IMR-90 (cell line): ENCODE data around the gene STXBP6. TPM values are rescaled to one million over a fixed set of nuclear protein-coding genes. Genes with fewer than 3 reads are reported as not detected.

Experiments used
- ATAC-seq: fragments of 200-7000 bp; cut with Tn5 transposase; 2 replicates; pipeline ENCODE4 v1.9.1; 2020; ENCODE audit warnings: low read depth, mild to moderate bottlenecking, moderate library complexity
- BruUV-seq: library from RNA; stranded (reverse); fragments of 400-500 nt; replicated peaks from 2 replicates; lab custom pipeline; 2021; lab: Mats Ljungman, UMichigan
- CTCF ChIA-PET: fragments of 300-600 bp; formaldehyde crosslinking; extraction: SDS; loops from one replicate; lab custom pipeline; 2021; ENCODE audit warnings: antibody characterized with exemption; lab: Yijun Ruan, JAX
- POLR2A ChIA-PET: fragments of 300-600 bp; sonication (Branson Sonifier 250); formaldehyde crosslinking; loops from one replicate; lab custom pipeline; 2022; ENCODE audit warnings: antibody characterized with exemption; ENCODE audit not compliant: unreplicated experiment; lab: Charles Lee
- DNase-seq: peaks from one replicate; pipeline ENCODE4 v3.0.0; 2013
- H2AFZ ChIP-seq: replicated peaks from 2 replicates; pipeline ENCODE3; 2013; ENCODE audit warnings: low read length, mild to moderate bottlenecking; ENCODE audit not compliant: poor library complexity
- H2AK5ac ChIP-seq: 2 replicates; pipeline ENCODE4 v1.6.1; 2013; ENCODE audit warnings: low read depth, low read length, inconsistent platforms
- H2AK9ac ChIP-seq: replicated peaks from 2 replicates; pipeline ENCODE3; 2013; ENCODE audit warnings: mild to moderate bottlenecking, low read depth, low read length, moderate library complexity; ENCODE audit not compliant: poor library complexity
- H2BK120ac ChIP-seq: 2 replicates; pipeline ENCODE4 v1.6.1; 2013; ENCODE audit warnings: low read depth, low read length, inconsistent platforms
- H2BK15ac ChIP-seq: 3 replicates; pipeline ENCODE4 v1.6.1; 2013; ENCODE audit warnings: low read depth, low read length, inconsistent platforms
- H2BK20ac ChIP-seq: 2 replicates; pipeline ENCODE4 v1.6.1; 2013; ENCODE audit warnings: low read depth, mild to moderate bottlenecking, inconsistent platforms, low read length, moderate library complexity
- H2BK5ac ChIP-seq: 2 replicates; pipeline ENCODE4 v1.6.1; 2013; ENCODE audit warnings: mild to moderate bottlenecking, low read depth, low read length, inconsistent platforms; ENCODE audit not compliant: poor library complexity, severe bottlenecking
- H3K14ac ChIP-seq: replicated peaks from 2 replicates; pipeline ENCODE4 v1.6.1; 2013; ENCODE audit warnings: low read depth, low read length, inconsistent platforms
- H3K18ac ChIP-seq: 2 replicates; pipeline ENCODE4 v1.6.1; 2013; ENCODE audit warnings: low read depth, low read length, control low read depth
- H3K23ac ChIP-seq: 2 replicates; pipeline ENCODE4 v1.6.1; 2013; ENCODE audit warnings: low read depth, low read length, inconsistent platforms
- H3K27ac ChIP-seq: 2 replicates; pipeline ENCODE4 v1.5.1; 2013; ENCODE audit warnings: mild to moderate bottlenecking, control low read depth, low read length; ENCODE audit not compliant: insufficient read depth
- H3K27me3 ChIP-seq: 2 replicates; pipeline ENCODE4 v1.6.1; 2013; ENCODE audit warnings: low read length; ENCODE audit not compliant: control insufficient read depth, insufficient read depth
- H3K36me3 ChIP-seq: 2 replicates; pipeline ENCODE4 v1.6.1; 2013; ENCODE audit warnings: low read length, mixed read lengths; ENCODE audit not compliant: control insufficient read depth, insufficient read depth
- H3K4ac ChIP-seq: 2 replicates; pipeline ENCODE4 v1.6.1; 2013; ENCODE audit warnings: low read depth, low read length, inconsistent platforms
- H3K4me1 ChIP-seq: 2 replicates; pipeline ENCODE4 v1.6.1; 2013; ENCODE audit warnings: low read length, mixed read lengths; ENCODE audit not compliant: control insufficient read depth, insufficient read depth
- H3K4me2 ChIP-seq: 2 replicates; pipeline ENCODE4 v1.6.1; 2013; ENCODE audit warnings: low read depth, mild to moderate bottlenecking, control low read depth, low read length, moderate library complexity
- H3K4me3 ChIP-seq: 2 replicates; pipeline ENCODE4 v1.5.1; 2013; ENCODE audit warnings: low read depth, mild to moderate bottlenecking, control low read depth, low read length, moderate library complexity; ENCODE audit not compliant: insufficient read depth
- H3K56ac ChIP-seq: 2 replicates; pipeline ENCODE4 v1.6.1; 2013; ENCODE audit warnings: low read length, inconsistent platforms; ENCODE audit not compliant: insufficient read depth; ENCODE audit errors: extremely low read depth
- H3K79me1 ChIP-seq, 2 experiments: 2 replicates each; pipeline ENCODE4 v1.6.1; 2013; ENCODE audit warnings: low read length in 2 of 2, inconsistent platforms in 1 of 2, low read depth in 1 of 2
- H3K9ac ChIP-seq: 2 replicates; pipeline ENCODE4 v1.6.1; 2013; ENCODE audit warnings: low read depth, low read length, control low read depth
- H3K9me1 ChIP-seq: 2 replicates; pipeline ENCODE4 v1.6.1; 2013; ENCODE audit warnings: low read length, inconsistent platforms; ENCODE audit not compliant: insufficient read depth
- H3K9me3 ChIP-seq: 2 replicates; pipeline ENCODE4 v1.6.1; 2013; ENCODE audit warnings: low read length; ENCODE audit not compliant: control insufficient read depth, insufficient read depth
- H4K20me1 ChIP-seq: 2 replicates; pipeline ENCODE4 v1.6.1; 2013; ENCODE audit warnings: low read length, inconsistent platforms; ENCODE audit not compliant: insufficient read depth
- H4K5ac ChIP-seq: 2 replicates; pipeline ENCODE4 v1.6.1; 2013; ENCODE audit warnings: mild to moderate bottlenecking, low read depth, low read length, control low read depth
- H4K8ac ChIP-seq, 2 experiments: 2 replicates each; pipeline ENCODE4 v1.6.1; 2013; ENCODE audit warnings: low read depth in 2 of 2, low read length in 2 of 2, control low read depth in 1 of 2, inconsistent platforms in 1 of 2
- H4K91ac ChIP-seq: 2 replicates; pipeline ENCODE4 v1.6.1; 2013; ENCODE audit warnings: low read depth, low read length, inconsistent platforms; ENCODE audit not compliant: insufficient read depth
- CEBPB ChIP-seq: IDR thresholded peaks from 2 replicates; pipeline ENCODE4 v1.6.1; 2012; ENCODE audit warnings: low read depth, low read length, improper control_type of control experiment
- CHD1 ChIP-seq: IDR thresholded peaks from 2 replicates; pipeline ENCODE4 v1.6.1; 2012; ENCODE audit warnings: low read depth, low read length, improper control_type of control experiment
- CTCF ChIP-seq: conservative IDR thresholded peaks from 2 replicates; pipeline ENCODE4 v1.5.1; 2012; ENCODE audit warnings: mild to moderate bottlenecking, low read depth, low read length, improper control_type of control experiment
- ELK1 ChIP-seq: fragments of 150-350 bp; IDR thresholded peaks from 2 replicates; pipeline ENCODE4 v1.6.1; 2016; ENCODE audit warnings: low read depth, mild to moderate bottlenecking, low read length, moderate library complexity, borderline replicate concordance
- FOS ChIP-seq: fragments of 150-350 bp; IDR thresholded peaks from 2 replicates; pipeline ENCODE4 v1.6.1; 2016; ENCODE audit warnings: low read depth, low read length
- MAZ ChIP-seq: IDR thresholded peaks from 2 replicates; pipeline ENCODE4 v1.6.1; 2012; ENCODE audit warnings: low read depth, mild to moderate bottlenecking, low read length, improper control_type of control experiment, moderate library complexity, borderline replicate concordance
- NFE2L2 ChIP-seq: fragments of 150-350 bp; IDR thresholded peaks from 2 replicates; pipeline ENCODE4 v1.6.1; 2016; ENCODE audit warnings: low read depth, mild to moderate bottlenecking, low read length
- RAD21 ChIP-seq: IDR thresholded peaks from 2 replicates; pipeline ENCODE4 v1.6.1; 2012; ENCODE audit warnings: low read length, improper control_type of control experiment
- RCOR1 ChIP-seq: IDR thresholded peaks from 2 replicates; pipeline ENCODE4 v1.6.1; 2012; ENCODE audit warnings: mild to moderate bottlenecking, low read length, improper control_type of control experiment; ENCODE audit not compliant: insufficient replicate concordance
- SMC3 ChIP-seq: fragments of 150-350 bp; IDR thresholded peaks from 2 replicates; pipeline ENCODE4 v1.6.1; 2016; ENCODE audit warnings: low read depth, mild to moderate bottlenecking, antibody characterized with exemption, low read length, moderate library complexity
- USF2 ChIP-seq: fragments of 150-350 bp; IDR thresholded peaks from 2 replicates; pipeline ENCODE4 v1.6.1; 2017; ENCODE audit warnings: mild to moderate bottlenecking, antibody characterized with exemption, low read length, low read depth
- WGBS, 2 experiments: methylation state at CpG; one replicate each; pipeline versions ENCODE4 v1.1.5 to v1.1.7; 2013; ENCODE audit warnings: missing lambda C conversion rate in 2 of 2; ENCODE audit not compliant: insufficient read length in 1 of 2; ENCODE audit errors: extremely low coverage in 2 of 2; 5-methylcytosine and 5-hydroxymethylcytosine counted together
- dilution Hi-C: fragments of 300-500 bp; cut with HindIII; formaldehyde crosslinking; loops from one replicate; pipeline ENCODE4 v1.14.3; 2018; ENCODE audit warnings: low sequenced_read_pairs; ENCODE audit not compliant: unreplicated experiment
- in situ Hi-C: fragments of 300-500 bp; cut with MboI; formaldehyde crosslinking; loops from 3 replicates; pipeline ENCODE4 v1.14.3; 2019; ENCODE audit warnings: low sequenced_read_pairs, inconsistent platforms, mixed read lengths
- intact Hi-C: fragments of 100-400 bp; cut with micrococcal nuclease; formaldehyde crosslinking; loops from 2 replicates; pipeline ENCODE4 v1.10.0; 2022
- polyA plus RNA-seq, 3 experiments: library from polyadenylated mRNA; depleted of rRNA; stranded (reverse); fragments of >200 nt; gene quantifications; 2 replicates each; pipeline ENCODE4 v1.2.3, GENCODE V29; 2012; ENCODE audit warnings: low replicate concordance in 1 of 3
- total RNA-seq: library from RNA; depleted of rRNA; stranded (reverse); fragments of >200 nt; gene quantifications from 2 replicates; pipeline ENCODE4 v1.2.3, GENCODE V29; 2012

Gene STXBP6
- total and polyA plus RNA-seq, 2 of the 4 experiments (the other 2 are of a cell fraction), result 14.2 to 14.3 TPM

GRCh38 chr14:25097120-25097519, 47.2 kb upstream of the STXBP6 start:
- H2BK20ac ChIP-seq, result no peak overlapping the region
- dilution Hi-C loops (no loop called here), in situ Hi-C loops (no loop called here), intact Hi-C loops (no loop called here)
- H3K14ac ChIP-seq, result no peak overlapping the region
- no peaks in the 10 kb centered on the region for H4K20me1 ChIP-seq
- H3K18ac ChIP-seq, result no peak overlapping the region
- no peaks in the 10 kb centered on the region for H3K9me3 ChIP-seq
- H3K4me2 ChIP-seq, result no peak overlapping the region
- H3K4me3 ChIP-seq, result no peak overlapping the region
- H2AFZ ChIP-seq, result no peak overlapping the region
- no peak overlapping the region for H3K4ac ChIP-seq
- no peak overlapping the region for H4K91ac ChIP-seq
- CTCF ChIA-PET, result no interaction called here
- H4K8ac ChIP-seq, result no peak overlapping the region
- TF ChIP-seq CHD1, result no peak
- no peak for TF ChIP-seq MAZ
- no peak for TF ChIP-seq NFE2L2
- no peak for TF ChIP-seq CEBPB
- TF ChIP-seq RCOR1, result no peak
- no peak for TF ChIP-seq SMC3
- TF ChIP-seq RAD21, result no peak
- no peak for TF ChIP-seq ELK1
- no peak for TF ChIP-seq CTCF
- no peak for TF ChIP-seq USF2
- TF ChIP-seq FOS, result no peak
- POLR2A ChIA-PET, result no interaction called here
- no peak overlapping the region for H2BK15ac ChIP-seq
- H3K27me3 ChIP-seq, result no peaks in the 10 kb centered on the region
- no peaks in the 10 kb centered on the region for H3K36me3 ChIP-seq
- H3K27ac ChIP-seq, result no peak overlapping the region
- no peak for DNase-seq
- peaks cover 3% of the 10 kb centered on the region; the same call in 1 of the 2 replicates for H3K4me1 ChIP-seq
- peak; percentile 62 for ATAC-seq
- H3K9me1 ChIP-seq, result no peaks in the 10 kb centered on the region
- H3K56ac ChIP-seq, result no peak overlapping the region
- no peak overlapping the region for H3K9ac ChIP-seq
- H3K23ac ChIP-seq, result no peak overlapping the region
- no TSS peak for BruUV-seq
- no peak overlapping the region for H2AK5ac ChIP-seq
- H2BK5ac ChIP-seq, result no peak overlapping the region
- H2BK120ac ChIP-seq, result no peak overlapping the region
- no CpG with 5 or more reads among the region's 2 CpGs for WGBS, 2 experiments
- no peaks in the 10 kb centered on the region for H3K79me1 ChIP-seq
- no peak overlapping the region for H4K5ac ChIP-seq
- no peak overlapping the region for H2AK9ac ChIP-seq
